ENCODE results near the gene TMEM94. TPM values are rescaled to one million over a fixed set of nuclear protein-coding genes. Genes with fewer than 3 reads are reported as not detected.

TMEM94 gene
- total RNA-seq, 2 experiments from 2014 or later = 81.9 to 84.8 TPM

DNA sequence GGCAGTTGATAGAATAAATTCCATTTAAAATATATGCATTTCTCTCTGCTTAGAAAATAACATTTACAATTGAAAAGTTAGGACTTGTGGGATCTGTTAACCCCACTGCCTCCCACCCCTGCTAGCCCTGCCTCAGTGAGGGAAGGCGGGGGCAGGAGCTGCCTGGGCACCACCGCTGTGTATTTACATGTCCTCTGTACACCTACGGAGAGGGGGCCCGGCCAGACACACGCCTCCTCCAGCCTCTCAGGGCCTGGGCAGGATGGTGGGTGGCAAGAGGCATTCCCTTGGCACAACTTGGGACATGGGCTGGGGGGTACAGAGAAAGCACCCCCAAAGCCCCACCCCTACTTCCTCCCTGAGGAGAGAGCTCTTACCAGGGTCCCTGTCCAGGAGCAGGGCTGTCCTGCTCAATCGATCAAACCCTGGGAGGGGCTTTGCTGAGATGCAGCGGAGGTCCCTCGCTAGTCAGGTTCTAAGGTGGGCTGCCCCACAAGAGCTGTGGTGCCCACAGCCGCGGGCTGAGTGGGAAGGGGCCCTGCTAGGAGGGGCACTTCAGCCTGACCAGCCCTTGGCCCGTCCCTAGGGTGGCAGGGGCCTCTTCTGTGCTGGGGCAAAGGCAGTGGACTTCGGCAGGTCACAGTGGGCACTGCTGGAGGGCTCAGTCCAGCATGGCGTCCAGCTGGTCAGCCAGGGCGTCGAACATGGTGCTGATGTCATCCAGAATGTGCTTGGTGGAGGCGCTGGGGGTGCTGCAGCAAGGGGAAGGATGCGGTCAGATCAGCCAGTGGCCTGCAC, 44.2 kb downstream of the TMEM94 start:
- H3K9me3 Mint-ChIP-seq (ENCODE audit: insufficient read depth) = no peaks in the 10 kb centered on the region
- POLR2A ChIA-PET = no interaction called here
- H3K27me3 Mint-ChIP-seq (ENCODE audit: low read depth) = no peaks in the 10 kb centered on the region
- no peak for ATAC-seq
- H3K27ac Mint-ChIP-seq = no peak overlapping the region
- CTCF ChIA-PET = interaction anchor here (1.5 kb wide), 1 partner anchor 16 kb away, joined by 3 read pairs; the partner anchor contains the start of gene TSEN54
- H3K4me1 Mint-ChIP-seq (ENCODE audit: low read depth) = peaks cover 7% of the 10 kb centered on the region
- no peak for DNase-seq
- no peak overlapping the region for H3K4me3 Mint-ChIP-seq
- H3K36me3 Mint-ChIP-seq (ENCODE audit: low read depth) = peaks cover 9% of the 10 kb centered on the region

DNA sequence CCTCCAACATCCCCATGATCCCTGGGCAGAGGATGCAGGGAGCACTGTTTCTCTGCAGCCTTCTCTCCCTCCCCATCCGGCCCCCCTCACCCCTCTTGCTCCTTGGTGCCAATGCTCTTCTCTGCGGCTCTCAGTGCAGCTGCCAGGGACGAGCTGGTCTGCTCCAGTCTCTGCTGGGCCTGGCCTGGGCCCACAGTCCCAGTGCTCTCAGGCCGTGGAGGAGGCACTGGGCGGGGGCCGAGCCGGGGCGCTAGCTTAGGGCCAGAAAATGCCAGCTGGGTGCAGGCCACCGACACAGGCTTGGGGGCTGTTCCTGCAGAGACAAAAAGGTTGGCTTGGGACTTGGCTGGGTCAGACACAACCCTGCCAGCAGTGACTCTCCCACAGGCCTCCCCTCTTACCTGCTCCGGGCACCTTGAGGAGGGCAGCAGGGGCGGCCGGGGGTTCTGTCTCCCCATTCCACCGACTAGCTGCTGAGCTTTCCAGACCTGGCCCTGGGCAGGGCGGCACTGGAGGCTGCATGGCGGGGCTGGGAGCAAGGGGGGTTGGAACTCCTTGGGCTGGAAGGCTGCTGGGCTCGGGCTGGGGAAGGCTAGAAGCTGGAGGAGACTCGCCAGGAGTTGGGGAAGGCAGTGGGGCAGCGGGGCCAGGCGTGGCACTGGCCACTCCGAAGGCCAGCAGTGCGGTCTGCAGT, 45.1 kb downstream of the TMEM94 start:
- DNase-seq (no peak), ATAC-seq (no peak)
- Mint-ChIP-seq H3K36me3 (ENCODE audit: low read depth) (peaks cover 9% of the 10 kb centered on the region), H3K4me1 (ENCODE audit: low read depth) (peaks cover 7% of the 10 kb centered on the region), H3K4me3 (no peak overlapping the region), H3K27me3 (ENCODE audit: low read depth) (no peaks in the 10 kb centered on the region), H3K27ac (no peak overlapping the region), H3K9me3 (ENCODE audit: insufficient read depth) (no peaks in the 10 kb centered on the region)
- ChIA-PET POLR2A (no interaction called here), CTCF (interaction anchor here (1.5 kb wide), 1 partner anchor 15 kb away, joined by 3 read pairs; the partner anchor contains the start of gene TSEN54)

DNA sequence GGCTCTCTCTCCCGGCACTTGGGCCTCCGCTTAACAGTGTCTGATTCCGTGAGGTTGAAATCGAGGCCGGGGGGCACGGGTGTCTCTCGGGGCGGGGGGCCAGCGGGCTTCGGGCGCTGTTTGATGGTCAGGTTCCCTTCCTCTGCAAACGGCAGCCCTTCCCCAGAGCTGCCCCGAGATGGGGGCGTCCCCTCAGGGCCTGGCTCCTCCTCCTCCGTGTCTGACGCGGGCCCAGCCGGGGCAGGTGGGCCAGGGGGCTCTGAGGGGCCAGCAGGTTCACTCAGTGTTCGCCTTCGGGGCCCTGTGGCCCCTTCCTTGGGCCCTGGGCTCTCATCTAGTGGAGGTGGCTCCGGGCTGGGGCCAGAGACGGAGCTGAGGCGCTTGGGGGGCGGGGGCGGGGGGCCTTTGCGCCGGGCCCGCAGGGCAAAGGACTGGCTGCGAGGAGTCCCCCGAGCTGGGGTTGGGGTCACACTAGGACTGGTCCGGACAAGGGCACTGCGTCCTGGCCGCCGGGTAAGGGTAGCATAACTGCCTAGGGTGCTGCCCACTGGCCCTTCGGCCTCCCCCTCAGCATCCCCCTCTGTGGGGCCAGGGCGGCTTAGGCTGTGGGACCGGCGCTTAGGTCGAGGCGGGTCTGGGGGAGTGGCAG, 45.8 kb downstream of the TMEM94 start:
- no peak overlapping the region for H3K27ac Mint-ChIP-seq
- DNase-seq (no peak), ATAC-seq (no peak)
- H3K27me3 Mint-ChIP-seq (ENCODE audit: low read depth) = no peaks in the 10 kb centered on the region
- no peaks in the 10 kb centered on the region for H3K9me3 Mint-ChIP-seq (ENCODE audit: insufficient read depth)
- ChIA-PET POLR2A (no interaction called here), CTCF (no interaction called here)
- H3K36me3 Mint-ChIP-seq (ENCODE audit: low read depth) = peaks cover 7% of the 10 kb centered on the region
- H3K4me1 Mint-ChIP-seq (ENCODE audit: low read depth) = peaks cover 7% of the 10 kb centered on the region
- H3K4me3 Mint-ChIP-seq = no peak overlapping the region

DNA sequence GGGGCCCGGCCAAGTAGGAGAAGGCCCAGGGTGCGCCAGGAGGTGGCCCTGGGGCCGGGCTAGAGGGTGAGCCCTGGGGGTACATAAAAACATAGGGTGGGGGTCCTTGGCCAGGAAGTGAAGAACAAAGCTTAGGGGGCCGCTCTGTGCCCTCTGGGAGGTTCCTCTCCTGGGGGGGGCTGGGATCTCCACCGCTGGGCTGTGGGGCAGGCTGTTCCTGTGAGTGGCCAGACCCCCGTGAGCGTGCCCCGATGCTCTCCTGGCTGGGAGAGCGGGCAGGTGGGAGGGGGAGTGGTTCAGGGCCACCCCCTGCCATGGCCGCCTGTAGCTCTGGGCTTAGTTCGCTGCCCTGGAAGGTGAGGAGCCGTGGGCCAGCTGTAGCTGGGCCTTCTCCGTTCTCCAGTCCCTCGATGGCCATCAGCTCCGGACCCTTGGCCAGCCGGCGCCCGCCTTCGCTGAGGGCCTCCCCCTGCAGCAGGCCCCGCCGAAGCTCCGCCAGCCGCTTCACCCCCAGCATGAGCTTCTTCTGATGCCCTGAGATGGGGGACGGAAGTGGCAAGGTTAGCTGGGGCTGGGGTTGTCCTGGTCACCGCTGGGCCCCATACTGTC, 46.4 kb downstream of the TMEM94 start:
- peaks cover 7% of the 10 kb centered on the region for H3K36me3 Mint-ChIP-seq (ENCODE audit: low read depth)
- no peaks in the 10 kb centered on the region for H3K9me3 Mint-ChIP-seq (ENCODE audit: insufficient read depth)
- no peak overlapping the region for H3K4me3 Mint-ChIP-seq
- no peak overlapping the region for H3K27ac Mint-ChIP-seq
- no peaks in the 10 kb centered on the region for H3K27me3 Mint-ChIP-seq (ENCODE audit: low read depth)
- no peak for DNase-seq
- ChIA-PET CTCF (interaction anchor here (0.7 kb wide), 1 partner anchor 50 kb away, joined by 3 read pairs; no protein-coding TSS in a partner anchor), POLR2A (no interaction called here)
- H3K4me1 Mint-ChIP-seq (ENCODE audit: low read depth) = peaks cover 4% of the 10 kb centered on the region
- no peak for ATAC-seq

DNA sequence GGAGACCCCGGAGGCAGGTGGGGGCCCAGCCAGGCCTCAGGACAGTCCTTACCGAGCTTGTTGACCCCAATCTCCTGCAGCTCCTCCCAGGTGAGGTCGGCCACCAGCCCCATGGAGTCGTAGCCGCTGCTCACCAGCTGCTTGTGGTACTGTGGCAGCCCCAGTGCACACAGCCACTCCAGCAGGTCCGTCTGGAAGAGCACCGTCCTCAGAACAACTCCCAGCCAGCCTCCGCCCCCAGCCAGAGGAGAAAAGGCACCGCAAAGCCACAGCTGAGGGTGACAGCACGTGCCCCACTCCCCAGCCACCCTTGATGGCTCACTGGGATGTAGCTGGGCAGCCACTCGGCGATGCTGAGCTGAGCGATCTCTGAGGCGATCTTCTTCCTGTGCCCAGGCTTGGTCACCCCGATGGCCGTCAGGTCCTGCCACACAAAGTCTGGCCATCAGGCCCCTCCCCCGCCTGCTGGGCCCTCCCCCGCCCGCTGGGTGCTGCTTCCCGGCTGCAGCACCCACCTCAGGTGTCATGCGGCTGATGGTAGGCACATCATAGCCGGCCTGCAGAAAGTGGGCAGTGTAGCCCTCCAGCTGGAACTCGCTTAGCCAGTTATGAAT, 47.0 kb downstream of the TMEM94 start:
- H3K4me1 Mint-ChIP-seq (ENCODE audit: low read depth) = no peaks in the 10 kb centered on the region
- H3K4me3 Mint-ChIP-seq = no peak overlapping the region
- POLR2A ChIA-PET = interaction anchor here (0.6 kb wide), 1 partner anchor 243 kb away, joined by 3 read pairs; no protein-coding TSS in a partner anchor
- CTCF ChIA-PET = interaction anchor here (0.7 kb wide), 1 partner anchor 51 kb away, joined by 3 read pairs; no protein-coding TSS in a partner anchor
- H3K36me3 Mint-ChIP-seq (ENCODE audit: low read depth) = peaks cover 4% of the 10 kb centered on the region
- no peaks in the 10 kb centered on the region for H3K9me3 Mint-ChIP-seq (ENCODE audit: insufficient read depth)
- ATAC-seq (no peak), DNase-seq (no peak)
- H3K27ac Mint-ChIP-seq = no peak overlapping the region
- no peaks in the 10 kb centered on the region for H3K27me3 Mint-ChIP-seq (ENCODE audit: low read depth)

DNA sequence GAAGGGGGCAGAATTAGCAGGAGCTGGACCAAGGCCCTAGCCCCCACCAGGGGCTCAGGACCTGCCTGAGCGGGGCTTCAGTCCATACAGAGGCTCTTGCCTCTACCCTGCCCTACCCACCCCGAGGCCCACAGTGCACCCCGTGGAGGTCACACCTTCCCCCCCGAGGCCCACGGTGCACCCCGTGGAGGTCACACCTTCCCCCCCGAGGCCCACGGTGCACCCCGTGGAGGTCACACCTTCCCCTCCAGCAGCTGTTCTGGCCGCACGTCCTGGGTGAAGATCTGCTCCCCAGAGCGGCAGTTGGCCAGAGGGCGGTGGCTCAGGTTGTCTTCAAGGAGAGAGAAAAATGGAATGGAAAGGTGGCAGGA, 47.5 kb downstream of the TMEM94 start:
- ATAC-seq = no peak
- Mint-ChIP-seq H3K36me3 (ENCODE audit: low read depth) (peaks cover 4% of the 10 kb centered on the region), H3K27ac (no peak overlapping the region), H3K4me3 (no peak overlapping the region), H3K4me1 (ENCODE audit: low read depth) (no peaks in the 10 kb centered on the region), H3K9me3 (ENCODE audit: insufficient read depth) (no peaks in the 10 kb centered on the region), H3K27me3 (ENCODE audit: low read depth) (no peaks in the 10 kb centered on the region)
- ChIA-PET POLR2A (interaction anchor here (0.6 kb wide), 1 partner anchor 243 kb away, joined by 3 read pairs; no protein-coding TSS in a partner anchor), CTCF (interaction anchor here (1.0 kb wide), 1 partner anchor 48 kb away, joined by 3 read pairs; the partner anchor contains the start of gene TMEM94)
- DNase-seq = no peak

DNA sequence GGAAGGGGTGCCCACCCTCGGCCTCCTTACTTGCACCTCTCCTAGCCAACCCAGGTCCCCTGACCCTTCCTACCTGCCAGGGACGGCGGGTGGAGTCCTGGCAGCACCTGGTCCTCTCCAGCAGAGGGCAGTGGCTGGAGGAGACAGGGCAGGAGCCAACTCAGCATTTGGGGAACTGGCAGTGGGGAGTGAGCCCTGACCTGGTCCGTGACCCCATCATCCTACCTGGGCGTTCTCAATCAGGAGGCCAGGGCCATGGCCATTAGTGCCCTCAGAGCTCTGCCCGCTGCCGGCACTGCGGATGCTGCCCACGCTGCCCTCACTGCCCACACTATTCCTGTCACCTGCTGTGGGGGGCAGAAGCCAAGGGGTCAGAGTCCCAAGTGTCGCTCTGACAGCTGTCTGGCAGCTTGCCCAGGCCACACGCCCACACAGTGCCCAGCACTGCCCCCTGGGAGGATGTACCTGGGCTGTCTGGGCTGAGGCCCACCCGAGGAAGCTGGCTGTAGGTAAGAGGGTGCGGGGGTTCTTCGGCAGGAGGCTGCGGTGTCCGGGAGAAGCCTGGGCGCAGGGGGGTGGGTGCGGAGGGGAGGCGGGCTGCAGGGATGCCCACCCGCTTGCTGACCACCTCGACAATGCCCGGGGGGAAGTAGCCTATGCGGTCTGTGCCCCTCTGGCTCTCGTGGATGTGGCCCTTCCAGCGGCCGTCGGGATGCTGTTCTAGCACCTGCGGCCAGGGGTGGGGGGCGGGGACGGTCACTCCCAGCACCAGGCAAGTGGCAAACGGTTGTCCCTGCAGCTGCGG, 48.1 kb downstream of the TMEM94 start:
- ATAC-seq (peak; percentile 58), DNase-seq (peak; percentile 54)
- Mint-ChIP-seq H3K36me3 (ENCODE audit: low read depth) (no peaks in the 10 kb centered on the region), H3K9me3 (ENCODE audit: insufficient read depth) (no peaks in the 10 kb centered on the region), H3K4me1 (ENCODE audit: low read depth) (no peaks in the 10 kb centered on the region), H3K4me3 (no peak overlapping the region), H3K27ac (no peak overlapping the region), H3K27me3 (ENCODE audit: low read depth) (no peaks in the 10 kb centered on the region)
- ChIA-PET POLR2A (no interaction called here), CTCF (interaction anchor here (0.7 to 1.5 kb wide), 6 partner anchors 10 to 245 kb away, joined by 3 read pairs; partner anchors contain the start of genes TMEM94 and TSEN54)

DNA sequence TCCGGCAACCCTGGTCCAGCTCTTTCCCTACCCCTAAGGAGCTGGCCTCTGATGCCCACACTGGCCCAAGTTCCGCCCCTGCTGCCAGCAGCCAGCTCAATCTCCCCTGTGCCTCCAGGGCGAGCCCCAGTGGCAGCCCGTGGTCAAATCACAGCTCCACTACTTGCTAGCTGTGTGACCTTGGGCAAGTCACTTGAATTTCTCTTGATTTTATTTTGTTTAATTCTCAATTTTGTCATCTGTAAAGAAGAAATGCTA, 48.6 kb downstream of the TMEM94 start:
- no peak overlapping the region for H3K4me3 Mint-ChIP-seq
- no peaks in the 10 kb centered on the region for H3K36me3 Mint-ChIP-seq (ENCODE audit: low read depth)
- no peaks in the 10 kb centered on the region for H3K4me1 Mint-ChIP-seq (ENCODE audit: low read depth)
- ATAC-seq (no peak), DNase-seq (no peak)
- ChIA-PET CTCF (interaction anchor here (0.7 to 1.5 kb wide), 5 partner anchors 9 to 245 kb away, joined by 3 read pairs; partner anchors contain the start of gene TSEN54), POLR2A (no interaction called here)
- no peak overlapping the region for H3K27ac Mint-ChIP-seq
- no peaks in the 10 kb centered on the region for H3K9me3 Mint-ChIP-seq (ENCODE audit: insufficient read depth)
- H3K27me3 Mint-ChIP-seq (ENCODE audit: low read depth) = no peaks in the 10 kb centered on the region

DNA sequence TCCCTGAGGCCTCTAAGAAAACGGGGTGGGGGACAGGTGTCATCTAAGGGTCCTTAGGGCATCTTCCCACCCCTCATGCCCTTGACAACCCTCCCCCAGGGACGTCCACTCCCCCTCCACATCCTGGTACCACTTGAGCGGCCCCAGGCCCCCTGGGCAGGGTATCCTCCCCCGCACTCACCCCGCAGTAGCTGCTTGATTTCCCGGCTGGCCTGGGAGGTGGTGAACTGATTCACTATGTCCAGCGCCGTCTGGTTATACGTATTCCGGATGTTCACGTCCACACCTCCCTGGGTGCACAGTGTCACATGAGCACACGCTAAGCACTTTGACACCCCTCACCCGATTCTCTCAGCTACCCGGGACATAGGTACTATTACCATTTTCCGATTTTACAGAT, 49.2 kb downstream of the TMEM94 start:
- ChIA-PET POLR2A (interaction anchor here (0.6 kb wide), 2 partner anchors 131 to 259 kb away, joined by 3 to 4 read pairs; no protein-coding TSS in a partner anchor), CTCF (interaction anchor here (0.9 to 1.5 kb wide), 3 partner anchors 9 to 244 kb away, joined by 3 read pairs; no protein-coding TSS in a partner anchor)
- no peaks in the 10 kb centered on the region for H3K36me3 Mint-ChIP-seq (ENCODE audit: low read depth)
- H3K27me3 Mint-ChIP-seq (ENCODE audit: low read depth) = no peaks in the 10 kb centered on the region
- no peak overlapping the region for H3K4me3 Mint-ChIP-seq
- H3K4me1 Mint-ChIP-seq (ENCODE audit: low read depth) = no peaks in the 10 kb centered on the region
- ATAC-seq (no peak), DNase-seq (no peak)
- no peaks in the 10 kb centered on the region for H3K9me3 Mint-ChIP-seq (ENCODE audit: insufficient read depth)
- H3K27ac Mint-ChIP-seq = no peak overlapping the region

DNA sequence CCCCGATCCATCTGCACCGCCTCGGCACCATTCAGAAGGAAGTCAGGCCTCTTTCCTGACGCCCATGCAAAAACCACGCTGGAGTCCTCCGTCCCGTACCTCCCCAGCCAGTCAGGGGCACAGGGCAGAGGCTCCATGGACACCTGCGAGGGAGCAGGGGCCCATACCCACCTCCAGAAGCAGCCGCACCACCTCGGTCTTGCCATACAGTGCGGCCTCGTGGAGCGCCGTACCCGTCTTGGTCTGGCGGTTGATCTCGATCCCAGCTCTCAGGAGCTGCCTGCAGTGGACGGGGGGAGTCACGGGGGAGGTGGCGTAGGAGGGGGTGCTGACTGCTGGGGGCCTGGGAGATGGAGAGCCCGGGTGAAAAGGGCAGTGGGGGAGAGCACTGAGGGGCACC, 49.7 kb downstream of the TMEM94 start:
- ATAC-seq (no peak), DNase-seq (no peak)
- ChIA-PET POLR2A (interaction anchor here (0.6 kb wide), 2 partner anchors 131 to 259 kb away, joined by 3 to 4 read pairs; no protein-coding TSS in a partner anchor), CTCF (interaction anchor here (1.5 kb wide), 1 partner anchor 8 kb away, joined by 3 read pairs; no protein-coding TSS in a partner anchor)
- H3K36me3 Mint-ChIP-seq (ENCODE audit: low read depth) = no peaks in the 10 kb centered on the region
- H3K4me3 Mint-ChIP-seq = no peak overlapping the region
- H3K4me1 Mint-ChIP-seq (ENCODE audit: low read depth) = no peaks in the 10 kb centered on the region
- no peaks in the 10 kb centered on the region for H3K27me3 Mint-ChIP-seq (ENCODE audit: low read depth)
- no peak overlapping the region for H3K27ac Mint-ChIP-seq
- H3K9me3 Mint-ChIP-seq (ENCODE audit: insufficient read depth) = no peaks in the 10 kb centered on the region

DNA sequence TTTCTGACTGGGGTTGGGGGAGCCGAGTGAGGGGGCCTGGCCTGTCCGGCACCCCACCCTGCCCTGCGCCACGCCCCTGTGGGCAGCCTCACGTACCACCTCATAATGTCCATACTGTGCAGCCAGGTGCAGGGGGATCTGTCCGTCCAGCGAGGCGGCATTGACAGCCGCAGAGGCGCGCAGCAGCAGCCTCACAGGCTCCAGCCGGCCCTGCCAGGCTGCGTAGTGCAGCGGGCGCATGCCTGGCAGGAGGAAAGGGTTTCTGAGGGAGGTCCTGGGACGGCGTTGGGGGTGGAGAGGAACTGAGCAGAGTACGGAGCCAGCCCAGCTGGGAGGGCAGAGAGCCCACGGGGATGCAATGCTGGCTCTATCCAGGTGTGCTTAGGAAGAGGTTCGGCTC, 50.5 kb downstream of the TMEM94 start:
- no peaks in the 10 kb centered on the region for H3K9me3 Mint-ChIP-seq (ENCODE audit: insufficient read depth)
- no peak overlapping the region for H3K27ac Mint-ChIP-seq
- no peak overlapping the region for H3K4me3 Mint-ChIP-seq
- POLR2A ChIA-PET = no interaction called here
- CTCF ChIA-PET = no interaction called here
- no peaks in the 10 kb centered on the region for H3K4me1 Mint-ChIP-seq (ENCODE audit: low read depth)
- no peaks in the 10 kb centered on the region for H3K36me3 Mint-ChIP-seq (ENCODE audit: low read depth)
- no peaks in the 10 kb centered on the region for H3K27me3 Mint-ChIP-seq (ENCODE audit: low read depth)
- DNase-seq (no peak), ATAC-seq (no peak)
